ENCODE data around the gene APLNR. TPM values are rescaled to one million over a fixed set of nuclear protein-coding genes. Genes with fewer than 3 reads are reported as not detected.

The APLNR gene
- polyA plus RNA-seq, 1 donor (not counting 4 experiments of a cell fraction or from before 2014, with no cell fraction given): not detected

DNA sequence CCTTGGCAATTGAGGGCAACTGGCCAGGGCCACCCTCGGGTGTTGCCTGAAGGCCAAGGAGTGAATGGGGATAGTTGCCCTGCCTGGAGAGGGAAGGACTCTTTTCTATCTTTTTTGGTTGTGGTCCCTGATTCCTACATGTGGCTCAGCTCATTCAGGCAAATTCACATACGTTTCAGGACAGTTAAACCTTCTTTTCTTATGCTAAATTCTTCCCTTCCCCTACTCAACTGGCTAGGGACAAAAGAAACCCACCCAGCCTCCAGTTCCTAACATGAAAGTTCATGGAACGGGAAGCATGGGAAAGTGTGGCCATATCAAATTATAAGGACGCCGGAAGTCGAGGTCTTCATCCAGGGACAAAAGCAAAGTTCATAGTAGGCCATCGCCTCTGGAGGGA lies 26.3 kb upstream of the APLNR start:
- dilution Hi-C loops (cut with MboI; ENCODE audit: extremely low pct_ligation_motif_present, low sequenced_read_pairs): no loop called here
- H4K20me1 ChIP-seq (ENCODE audit: control insufficient read depth, extremely low read depth, insufficient read depth, low read length): no peaks in the 10 kb centered on the region

DNA sequence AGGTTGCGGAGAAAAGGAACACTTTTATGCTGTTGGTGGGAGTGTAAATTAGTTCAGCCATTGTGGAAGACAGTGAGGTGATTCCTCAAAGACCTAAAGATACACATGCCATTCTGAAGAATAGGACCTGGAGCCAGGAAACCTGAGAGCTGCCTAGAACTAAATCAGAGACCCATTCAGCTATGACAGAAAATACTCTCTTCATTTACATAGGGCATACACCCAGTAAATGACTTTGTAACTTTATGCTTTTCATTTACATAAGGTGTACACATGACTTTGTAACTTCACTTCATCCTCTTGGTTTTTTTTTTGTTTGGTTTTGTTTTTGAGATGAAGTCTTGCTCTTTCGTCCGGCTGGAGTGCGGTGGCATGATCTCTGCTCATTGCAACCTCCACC lies 25.1 kb upstream of the APLNR start:
- no peak overlapping the region for H3K27ac ChIP-seq (ENCODE audit: control insufficient read depth, insufficient read depth, low read length)
- no peaks in the 10 kb centered on the region for H3K36me3 ChIP-seq (ENCODE audit: control insufficient read depth in 2 of 2, extremely low read depth in 1 of 2, insufficient read depth in 2 of 2, low read length in 2 of 2)
- no peak overlapping the region for H3K9ac ChIP-seq (ENCODE audit: control insufficient read depth, extremely low read depth, insufficient read depth, low read length)
- dilution Hi-C loops (cut with MboI; ENCODE audit: extremely low pct_ligation_motif_present, low sequenced_read_pairs): no loop called here
- H2AFZ ChIP-seq (ENCODE audit: control insufficient read depth, low read length): no peak overlapping the region
- H3K27me3 ChIP-seq (ENCODE audit: control insufficient read depth, extremely low read depth, insufficient read depth, low read length): no peaks in the 10 kb centered on the region
- TF ChIP-seq, protein P1, sequence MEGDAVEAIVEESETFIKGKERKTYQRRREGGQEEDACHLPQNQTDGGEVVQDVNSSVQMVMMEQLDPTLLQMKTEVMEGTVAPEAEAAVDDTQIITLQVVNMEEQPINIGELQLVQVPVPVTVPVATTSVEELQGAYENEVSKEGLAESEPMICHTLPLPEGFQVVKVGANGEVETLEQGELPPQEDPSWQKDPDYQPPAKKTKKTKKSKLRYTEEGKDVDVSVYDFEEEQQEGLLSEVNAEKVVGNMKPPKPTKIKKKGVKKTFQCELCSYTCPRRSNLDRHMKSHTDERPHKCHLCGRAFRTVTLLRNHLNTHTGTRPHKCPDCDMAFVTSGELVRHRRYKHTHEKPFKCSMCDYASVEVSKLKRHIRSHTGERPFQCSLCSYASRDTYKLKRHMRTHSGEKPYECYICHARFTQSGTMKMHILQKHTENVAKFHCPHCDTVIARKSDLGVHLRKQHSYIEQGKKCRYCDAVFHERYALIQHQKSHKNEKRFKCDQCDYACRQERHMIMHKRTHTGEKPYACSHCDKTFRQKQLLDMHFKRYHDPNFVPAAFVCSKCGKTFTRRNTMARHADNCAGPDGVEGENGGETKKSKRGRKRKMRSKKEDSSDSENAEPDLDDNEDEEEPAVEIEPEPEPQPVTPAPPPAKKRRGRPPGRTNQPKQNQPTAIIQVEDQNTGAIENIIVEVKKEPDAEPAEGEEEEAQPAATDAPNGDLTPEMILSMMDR (optimal IDR thresholded peaks at IDR 0.05 in 1 of 3, IDR thresholded peaks at IDR 0.05 in 1 of 3, conservative IDR thresholded peaks at IDR 0.05 in 1 of 3; ENCODE audit: extremely low read depth in 1 of 3, insufficient read depth in 2 of 3, low read length in 3 of 3): no peak
- no peak for TF ChIP-seq EZH2 (IDR thresholded peaks at IDR 0.05; ENCODE audit: low read length)
- no peaks in the 10 kb centered on the region for H3K9me3 ChIP-seq (ENCODE audit: control insufficient read depth, low read depth, low read length)
- no peak for DNase-seq (ENCODE audit: low read depth, low spot score)
- no peak overlapping the region for H3K4me3 ChIP-seq (ENCODE audit: control insufficient read depth in 2 of 3, extremely low read depth in 1 of 3, insufficient read depth in 2 of 3, low read depth in 1 of 3, low read length in 3 of 3)
- no peaks in the 10 kb centered on the region for H3K79me2 ChIP-seq (ENCODE audit: control insufficient read depth, insufficient read depth, low read length)
- no peaks in the 10 kb centered on the region for H4K20me1 ChIP-seq (ENCODE audit: control insufficient read depth, extremely low read depth, insufficient read depth, low read length)
- no peaks in the 10 kb centered on the region for H3K4me1 ChIP-seq (ENCODE audit: control insufficient read depth, extremely low read depth, insufficient read depth, low read length)
- no peak for FAIRE-seq
- H3K9me1 ChIP-seq (ENCODE audit: control insufficient read depth, extremely low read depth, insufficient read depth, low read length): no peaks in the 10 kb centered on the region
- no peak overlapping the region for H3K4me2 ChIP-seq (ENCODE audit: control insufficient read depth, extremely low read depth, insufficient read depth, low read depth, low read length)

More for the DNA sequence above, 26.3 kb upstream of the APLNR start:
- H3K27me3 ChIP-seq (ENCODE audit: control insufficient read depth, extremely low read depth, insufficient read depth, low read length): no peaks in the 10 kb centered on the region
- no peaks in the 10 kb centered on the region for H3K9me3 ChIP-seq (ENCODE audit: control insufficient read depth, low read depth, low read length)
- DNase-seq (ENCODE audit: low read depth, low spot score) (no peak), FAIRE-seq (no peak)
- no peaks in the 10 kb centered on the region for H3K9me1 ChIP-seq (ENCODE audit: control insufficient read depth, extremely low read depth, insufficient read depth, low read length)
- no peak for TF ChIP-seq EZH2 (IDR thresholded peaks at IDR 0.05; ENCODE audit: low read length)
- TF ChIP-seq, protein P1 (optimal IDR thresholded peaks at IDR 0.05 in 1 of 3, IDR thresholded peaks at IDR 0.05 in 1 of 3, conservative IDR thresholded peaks at IDR 0.05 in 1 of 3; ENCODE audit: extremely low read depth in 1 of 3, insufficient read depth in 2 of 3, low read length in 3 of 3): no peak
- no peak overlapping the region for H3K9ac ChIP-seq (ENCODE audit: control insufficient read depth, extremely low read depth, insufficient read depth, low read length)
- no peaks in the 10 kb centered on the region for H3K4me1 ChIP-seq (ENCODE audit: control insufficient read depth, extremely low read depth, insufficient read depth, low read length)
- H3K79me2 ChIP-seq (ENCODE audit: control insufficient read depth, insufficient read depth, low read length): no peaks in the 10 kb centered on the region
- no peak overlapping the region for H3K4me2 ChIP-seq (ENCODE audit: control insufficient read depth, extremely low read depth, insufficient read depth, low read depth, low read length)
- H3K27ac ChIP-seq (ENCODE audit: control insufficient read depth, insufficient read depth, low read length): no peak overlapping the region
- H3K36me3 ChIP-seq (ENCODE audit: control insufficient read depth in 2 of 2, extremely low read depth in 1 of 2, insufficient read depth in 2 of 2, low read length in 2 of 2): no peaks in the 10 kb centered on the region
- H3K4me3 ChIP-seq (ENCODE audit: control insufficient read depth in 2 of 3, extremely low read depth in 1 of 3, insufficient read depth in 2 of 3, low read depth in 1 of 3, low read length in 3 of 3): no peak overlapping the region
- no peak overlapping the region for H2AFZ ChIP-seq (ENCODE audit: control insufficient read depth, low read length)
